GM12878 (cell line): ENCODE data around the gene PCK2. TPM values are rescaled to one million over a fixed set of nuclear protein-coding genes. Genes with fewer than 3 reads are reported as not detected.

Experiments
- ATAC-seq: fragments of 200-7000 bp; cut with Tn5 transposase; 3 replicates; pipeline ENCODE4 v1.9.1; 2020; ENCODE audit warnings: mild to moderate bottlenecking, moderate library complexity
- BruUV-seq: library from RNA; stranded (reverse); fragments of 400-500 nt; replicated peaks from 2 replicates; lab custom pipeline; 2021; lab: Mats Ljungman, UMichigan
- CTCF ChIA-PET: fragments of 300-600 bp; sonication (Branson Sonifier 250); formaldehyde crosslinking; extraction: SDS; loops from one replicate; lab custom pipeline; 2021; ENCODE audit warnings: inconsistent platforms; lab: Yijun Ruan, JAX
- POLR2A ChIA-PET: fragments of 350-600 bp; formaldehyde crosslinking; extraction: SDS; loops from one replicate; lab custom pipeline; 2021; ENCODE audit warnings: inconsistent platforms; lab: Charles Lee
- RAD21 ChIA-PET: fragments of 300-600 bp; sonication (Branson Sonifier 250); formaldehyde crosslinking; loops from one replicate; lab custom pipeline; 2023; ENCODE audit warnings: antibody characterized with exemption; ENCODE audit not compliant: unreplicated experiment; lab: Charles Lee
- SMC1A ChIA-PET: fragments of 300-600 bp; sonication (Branson Sonifier 250); formaldehyde crosslinking; loops from one replicate; lab custom pipeline; 2023; ENCODE audit not compliant: unreplicated experiment, uncharacterized antibody; lab: Charles Lee
- DNase-seq: peaks from one replicate; pipeline ENCODE4 v3.0.0-alpha.2; 2011; ENCODE audit warnings: low read depth, low spot score
- FAIRE-seq: peaks from 3 replicates; lab custom pipeline; 2011; peaks lifted over from hg19 to GRCh38; lab: Jason Lieb, UNC
- H2AFZ ChIP-seq: 2 replicates; pipeline ENCODE4 v1.6.0; 2011; ENCODE audit warnings: low read depth, low read length, control low read depth; ENCODE audit not compliant: control insufficient read depth
- H3K27ac ChIP-seq: 2 replicates; pipeline ENCODE4 v1.5.1; 2011; ENCODE audit warnings: control low read depth; ENCODE audit not compliant: control insufficient read depth, insufficient read depth
- H3K27me3 ChIP-seq, 2 experiments: replicated peaks in 1 of 2; 2 replicates each; pipeline versions ENCODE4 v1.6.0 to v1.6.1; 2011; ENCODE audit warnings: low read length in 1 of 2; ENCODE audit not compliant: control insufficient read depth in 2 of 2, insufficient read depth in 2 of 2
- H3K36me3 ChIP-seq, 2 experiments: 2 replicates each; pipeline ENCODE4 v1.5.1; 2011; ENCODE audit warnings: low read length in 1 of 2; ENCODE audit not compliant: control insufficient read depth in 2 of 2, insufficient read depth in 2 of 2
- H3K4me1 ChIP-seq: 2 replicates; pipeline ENCODE4 v1.6.1; 2011; ENCODE audit warnings: mild to moderate bottlenecking, low read length, moderate library complexity, mixed read lengths; ENCODE audit not compliant: control insufficient read depth, insufficient read depth
- H3K4me2 ChIP-seq: 2 replicates; pipeline ENCODE4 v1.6.0; 2011; ENCODE audit warnings: control low read depth; ENCODE audit not compliant: control insufficient read depth, insufficient read depth
- H3K4me3 ChIP-seq: fragments of 200-600 bp; sonication (generic); 2 replicates; pipeline ENCODE4 v1.5.1; 2016
- H3K79me2 ChIP-seq: 2 replicates; pipeline ENCODE4 v1.6.0; 2011; ENCODE audit warnings: low read length; ENCODE audit not compliant: control insufficient read depth, insufficient read depth
- H3K9ac ChIP-seq: 2 replicates; pipeline ENCODE4 v1.8.0; 2011; ENCODE audit warnings: low read length, control low read depth, mixed read lengths; ENCODE audit not compliant: control insufficient read depth, insufficient read depth
- H3K9me3 ChIP-seq: replicated peaks from 3 replicates; pipeline ENCODE4 v1.5.1; 2011; ENCODE audit warnings: mild to moderate bottlenecking, low read length; ENCODE audit not compliant: control insufficient read depth, insufficient read depth
- H4K20me1 ChIP-seq: 2 replicates; pipeline ENCODE4 v1.6.0; 2011; ENCODE audit not compliant: control insufficient read depth, insufficient read depth
- BACH1 ChIP-seq: fragments of 450-650 bp; IDR thresholded peaks from 2 replicates; pipeline ENCODE4 v1.6.1; 2017; ENCODE audit warnings: mild to moderate bottlenecking, borderline replicate concordance
- CTCF ChIP-seq, 3 experiments: IDR thresholded peaks in 2 of 3; conservative IDR thresholded peaks in 1 of 3; 2 replicates each; pipeline ENCODE4 v1.5.1; 2011; ENCODE audit warnings: low read depth in 3 of 3, low read length in 3 of 3, mild to moderate bottlenecking in 3 of 3, control low read depth in 2 of 3, moderate library complexity in 2 of 3, inconsistent platforms in 1 of 3, mixed read lengths in 1 of 3; ENCODE audit not compliant: control insufficient read depth in 2 of 3, insufficient read depth in 1 of 3; ENCODE audit errors: extremely low read depth in 1 of 3
- IKZF1 ChIP-seq: fragments of 450-650 bp; conservative IDR thresholded peaks from 2 replicates; pipeline ENCODE4 v1.6.1; 2017; ENCODE audit warnings: antibody characterized with exemption, mild to moderate bottlenecking
- IKZF2 ChIP-seq, 2 experiments: fragments of 450-650 bp; IDR thresholded peaks; 2 replicates each; pipeline ENCODE4 v1.6.1; 2017; ENCODE audit warnings: mild to moderate bottlenecking in 2 of 2, moderate library complexity in 2 of 2
- LARP7 ChIP-seq: fragments of 450-650 bp; IDR thresholded peaks from 2 replicates; pipeline ENCODE4 v1.6.1; 2017; ENCODE audit warnings: mild to moderate bottlenecking
- RAD21 ChIP-seq: IDR thresholded peaks from 2 replicates; pipeline ENCODE4 v1.6.1; 2011; ENCODE audit warnings: mild to moderate bottlenecking, low read depth, low read length, moderate library complexity; ENCODE audit not compliant: insufficient read depth
- RB1 ChIP-seq: fragments of 450-650 bp; formaldehyde crosslinking; IDR thresholded peaks from 2 replicates; pipeline ENCODE4 v1.6.1; 2017; ENCODE audit warnings: mild to moderate bottlenecking, borderline replicate concordance
- RCOR1 ChIP-seq: conservative IDR thresholded peaks from 2 replicates; pipeline ENCODE4 v1.6.1; 2012; ENCODE audit warnings: low read depth, low read length, improper control_type of control experiment
- SMC3 ChIP-seq: IDR thresholded peaks from 2 replicates; pipeline ENCODE4 v1.6.1; 2011; ENCODE audit warnings: low read length, improper control_type of control experiment, borderline replicate concordance
- YY1 ChIP-seq: IDR thresholded peaks from 2 replicates; pipeline ENCODE4 v1.6.1; 2011; ENCODE audit warnings: low read depth, mild to moderate bottlenecking, low read length
- WGBS: methylation state at CpG from one replicate; pipeline ENCODE4 v1.1.6; 2016; ENCODE audit warnings: low lambda C conversion rate; ENCODE audit not compliant: insufficient replicate concordance, insufficient coverage; ENCODE audit errors: missing lambda C conversion rate; 5-methylcytosine and 5-hydroxymethylcytosine counted together
- in situ Hi-C: fragments of 300-500 bp; cut with MboI; formaldehyde crosslinking; loops from 9 replicates; pipeline ENCODE4 v1.14.3; 2018; ENCODE audit warnings: mixed read lengths
- intact Hi-C: fragments of 100-400 bp; cut with micrococcal nuclease; formaldehyde crosslinking; loops from one replicate; pipeline ENCODE4 v1.14.2; 2022; ENCODE audit not compliant: unreplicated experiment
- polyA plus RNA-seq, 11 experiments: library from polyadenylated mRNA; depleted of rRNA in 4 of 11; unstranded in 6 of 11; stranded (reverse) in 5 of 11; fragments of >200 nt; fragmentation: Nextera tagmentation in 4 of 11; fragmentation: Illumina TruSeq in 1 of 11; extraction: Ambion mirVana in 4 of 11; extraction: Trizol in 1 of 11; gene quantifications; 1 replicate in 1 of 11; 2 replicates in 10 of 11; pipeline versions ENCODE4 v1.2.1 to v1.2.3, GENCODE V29; 2011 to 2016; ENCODE audit warnings: inconsistent platforms in 2 of 11, missing spikeins in 2 of 11, low read depth in 1 of 11
- total RNA-seq, 4 experiments: library from RNA; depleted of rRNA in 3 of 4; stranded (reverse); fragments of >200 nt in 3 of 4; fragmentation: Illumina TruSeq in 1 of 4; extraction: Trizol in 1 of 4; gene quantifications; 2 replicates each; pipeline versions ENCODE4 v1.2.1 to v1.2.3, GENCODE V29; 2013 to 2021
- TF ChIP-seq, protein P1 (sequence below): fragments of 450-650 bp; formaldehyde crosslinking; IDR thresholded peaks from 2 replicates; pipeline ENCODE4 v1.4.0; 2020; ENCODE audit warnings: mild to moderate bottlenecking, moderate library complexity
- TF ChIP-seq, protein P2 (sequence below): fragments of 450-650 bp; IDR thresholded peaks from 2 replicates; pipeline ENCODE4 v1.6.1; 2017; ENCODE audit warnings: mild to moderate bottlenecking, moderate library complexity

The PCK2 gene
- total and polyA plus RNA-seq, 10 of the 15 experiments (the other 5 are each of a cell fraction or from before 2014, with no cell fraction given) = 6.6 to 110 (median 44.6) TPM

GRCh38 chr14:24058260-24058950 lies 35.7 kb upstream of the PCK2 start:
- POLR2A ChIA-PET = interaction anchor here (0.5 to 2.6 kb wide), 13 partner anchors 22 to 239 kb away, joined by 3 to 18 read pairs (median 5); partner anchors contain the start of genes DCAF11, EMC9, IRF9 and NRL
- H3K27me3 ChIP-seq = no peaks in the 10 kb centered on the region; a peak in 1 of 4 replicates
- SMC1A ChIA-PET = interaction anchor here (0.8 to 4.3 kb wide), 21 partner anchors 12 to 470 kb away, joined by 3 to 122 read pairs (median 4); partner anchors contain the start of genes DCAF11, IRF9 and NRL
- peak; percentile 86 for ATAC-seq
- TF ChIP-seq IKZF2 (IDR thresholded peaks at IDR 0.05) (peak; percentile 23; a peak in 2 of 4 replicates), CTCF (IDR thresholded peaks at IDR 0.05 in 2 of 3, conservative IDR thresholded peaks at IDR 0.05 in 1 of 3; ENCODE audit: control insufficient read depth in 2 of 3, extremely low read depth in 1 of 3, insufficient read depth in 1 of 3, low read depth in 3 of 3, low read length in 3 of 3) (peak; percentile 66 to 85 (median 80)), LARP7 (0 out of 2 replicates have a peak, but pooled peaks have one; percentile 34), RB1 (0 out of 2 replicates have a peak, but pooled peaks have one; percentile 37), BACH1 (no peak), IKZF1 (peak; percentile 38; the same call in 1 of the 2 replicates), SMC3 (peak; percentile 92), YY1 (peak; percentile 55; the same call in 1 of the 2 replicates), RAD21 (peak; percentile 94), RCOR1 (no peak)
- TF ChIP-seq, protein P1, sequence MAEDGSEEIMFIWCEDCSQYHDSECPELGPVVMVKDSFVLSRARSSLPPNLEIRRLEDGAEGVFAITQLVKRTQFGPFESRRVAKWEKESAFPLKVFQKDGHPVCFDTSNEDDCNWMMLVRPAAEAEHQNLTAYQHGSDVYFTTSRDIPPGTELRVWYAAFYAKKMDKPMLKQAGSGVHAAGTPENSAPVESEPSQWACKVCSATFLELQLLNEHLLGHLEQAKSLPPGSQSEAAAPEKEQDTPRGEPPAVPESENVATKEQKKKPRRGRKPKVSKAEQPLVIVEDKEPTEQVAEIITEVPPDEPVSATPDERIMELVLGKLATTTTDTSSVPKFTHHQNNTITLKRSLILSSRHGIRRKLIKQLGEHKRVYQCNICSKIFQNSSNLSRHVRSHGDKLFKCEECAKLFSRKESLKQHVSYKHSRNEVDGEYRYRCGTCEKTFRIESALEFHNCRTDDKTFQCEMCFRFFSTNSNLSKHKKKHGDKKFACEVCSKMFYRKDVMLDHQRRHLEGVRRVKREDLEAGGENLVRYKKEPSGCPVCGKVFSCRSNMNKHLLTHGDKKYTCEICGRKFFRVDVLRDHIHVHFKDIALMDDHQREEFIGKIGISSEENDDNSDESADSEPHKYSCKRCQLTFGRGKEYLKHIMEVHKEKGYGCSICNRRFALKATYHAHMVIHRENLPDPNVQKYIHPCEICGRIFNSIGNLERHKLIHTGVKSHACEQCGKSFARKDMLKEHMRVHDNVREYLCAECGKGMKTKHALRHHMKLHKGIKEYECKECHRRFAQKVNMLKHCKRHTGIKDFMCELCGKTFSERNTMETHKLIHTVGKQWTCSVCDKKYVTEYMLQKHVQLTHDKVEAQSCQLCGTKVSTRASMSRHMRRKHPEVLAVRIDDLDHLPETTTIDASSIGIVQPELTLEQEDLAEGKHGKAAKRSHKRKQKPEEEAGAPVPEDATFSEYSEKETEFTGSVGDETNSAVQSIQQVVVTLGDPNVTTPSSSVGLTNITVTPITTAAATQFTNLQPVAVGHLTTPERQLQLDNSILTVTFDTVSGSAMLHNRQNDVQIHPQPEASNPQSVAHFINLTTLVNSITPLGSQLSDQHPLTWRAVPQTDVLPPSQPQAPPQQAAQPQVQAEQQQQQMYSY (CRISPR knock-in tag) = no peak
- TF ChIP-seq, protein P2, sequence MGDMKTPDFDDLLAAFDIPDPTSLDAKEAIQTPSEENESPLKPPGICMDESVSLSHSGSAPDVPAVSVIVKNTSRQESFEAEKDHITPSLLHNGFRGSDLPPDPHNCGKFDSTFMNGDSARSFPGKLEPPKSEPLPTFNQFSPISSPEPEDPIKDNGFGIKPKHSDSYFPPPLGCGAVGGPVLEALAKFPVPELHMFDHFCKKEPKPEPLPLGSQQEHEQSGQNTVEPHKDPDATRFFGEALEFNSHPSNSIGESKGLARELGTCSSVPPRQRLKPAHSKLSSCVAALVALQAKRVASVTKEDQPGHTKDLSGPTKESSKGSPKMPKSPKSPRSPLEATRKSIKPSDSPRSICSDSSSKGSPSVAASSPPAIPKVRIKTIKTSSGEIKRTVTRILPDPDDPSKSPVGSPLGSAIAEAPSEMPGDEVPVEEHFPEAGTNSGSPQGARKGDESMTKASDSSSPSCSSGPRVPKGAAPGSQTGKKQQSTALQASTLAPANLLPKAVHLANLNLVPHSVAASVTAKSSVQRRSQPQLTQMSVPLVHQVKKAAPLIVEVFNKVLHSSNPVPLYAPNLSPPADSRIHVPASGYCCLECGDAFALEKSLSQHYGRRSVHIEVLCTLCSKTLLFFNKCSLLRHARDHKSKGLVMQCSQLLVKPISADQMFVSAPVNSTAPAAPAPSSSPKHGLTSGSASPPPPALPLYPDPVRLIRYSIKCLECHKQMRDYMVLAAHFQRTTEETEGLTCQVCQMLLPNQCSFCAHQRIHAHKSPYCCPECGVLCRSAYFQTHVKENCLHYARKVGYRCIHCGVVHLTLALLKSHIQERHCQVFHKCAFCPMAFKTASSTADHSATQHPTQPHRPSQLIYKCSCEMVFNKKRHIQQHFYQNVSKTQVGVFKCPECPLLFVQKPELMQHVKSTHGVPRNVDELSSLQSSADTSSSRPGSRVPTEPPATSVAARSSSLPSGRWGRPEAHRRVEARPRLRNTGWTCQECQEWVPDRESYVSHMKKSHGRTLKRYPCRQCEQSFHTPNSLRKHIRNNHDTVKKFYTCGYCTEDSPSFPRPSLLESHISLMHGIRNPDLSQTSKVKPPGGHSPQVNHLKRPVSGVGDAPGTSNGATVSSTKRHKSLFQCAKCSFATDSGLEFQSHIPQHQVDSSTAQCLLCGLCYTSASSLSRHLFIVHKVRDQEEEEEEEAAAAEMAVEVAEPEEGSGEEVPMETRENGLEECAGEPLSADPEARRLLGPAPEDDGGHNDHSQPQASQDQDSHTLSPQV = 0 out of 2 replicates have a peak, but pooled peaks have one; percentile 35
- TF ChIP-seq, all 136 proteins: peak for 9
- no TSS peak for BruUV-seq
- H2AFZ ChIP-seq = no peak overlapping the region
- 66% methylated on average over 7 of the region's 7 CpGs for WGBS
- no peaks in the 10 kb centered on the region for H3K36me3 ChIP-seq
- H3K4me1 ChIP-seq = no peaks in the 10 kb centered on the region
- FAIRE-seq (peak; percentile 93), DNase-seq (no peak)
- no peaks in the 10 kb centered on the region for H4K20me1 ChIP-seq
- ChIA-PET CTCF (interaction anchor here (0.5 to 6.3 kb wide), 26 partner anchors 8 to 275 kb away, joined by 3 to 197 read pairs (median 5); partner anchors contain the start of genes DCAF11, EMC9, IRF9 and NRL), RAD21 (interaction anchor here (1.0 to 7.2 kb wide), 16 partner anchors 15 to 275 kb away, joined by 3 to 140 read pairs (median 8); partner anchors contain the start of genes CIDEB, DCAF11, IPO4 and IRF9)
- intact Hi-C loops = loop anchor here (1.0 kb wide), 3 partner anchors 32 to 103 kb away; partner anchors contain the start of gene IRF9
- no peak overlapping the region for H3K4me2 ChIP-seq
- no peaks in the 10 kb centered on the region for H3K79me2 ChIP-seq
- H3K4me3 ChIP-seq = no peak overlapping the region
- no peak overlapping the region for H3K9ac ChIP-seq
- H3K27ac ChIP-seq = no peak overlapping the region
- no peaks in the 10 kb centered on the region for H3K9me3 ChIP-seq
- in situ Hi-C loops = loop anchor here (5.0 kb wide), 1 partner anchor 34 kb away; the partner anchor contains the start of gene PCK2
